ENCODE data around the gene ZNF761.
"Not testable (repeated sequence)": the region's sequence is repeated elsewhere in the genome, so short reads cannot be mapped to it uniquely, and the experiment has no call there.

ZNF761 gene

GRCh38 chr19:53431399-53432087 is at the start of gene ZNF761:
Gene ZNF761 (plus strand): TSS chr19:53431984. CDS start chr19:53447269, 15,285 bp downstream.
- peak; percentile 87 for DNase-seq (ENCODE audit: low spot score)

GRCh38 chr19:53388168-53388567 is 43.6 kb upstream of the ZNF761 start:
- no peak for DNase-seq (ENCODE audit: low spot score)

DNA sequence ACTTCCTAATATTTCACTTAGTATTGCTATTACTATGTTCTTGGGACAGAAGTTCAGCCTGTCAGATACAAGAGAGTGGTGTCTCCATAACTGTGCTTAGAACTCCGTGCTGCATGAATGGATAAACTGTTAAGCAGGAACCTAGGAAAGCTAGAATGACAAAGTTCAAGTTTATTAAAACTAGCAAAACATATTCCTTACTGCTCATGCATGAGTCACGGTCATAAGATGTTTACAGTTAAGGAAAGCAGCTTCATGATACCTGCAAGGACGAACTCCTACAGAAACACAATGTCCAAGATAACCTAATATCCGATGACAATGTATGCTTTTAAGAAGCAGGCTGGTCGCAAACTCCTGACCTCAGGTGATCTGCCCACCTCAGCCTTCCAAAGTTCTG is 42.9 kb upstream of the ZNF761 start:
- DNase-seq (ENCODE audit: low spot score), result no peak

DNA sequence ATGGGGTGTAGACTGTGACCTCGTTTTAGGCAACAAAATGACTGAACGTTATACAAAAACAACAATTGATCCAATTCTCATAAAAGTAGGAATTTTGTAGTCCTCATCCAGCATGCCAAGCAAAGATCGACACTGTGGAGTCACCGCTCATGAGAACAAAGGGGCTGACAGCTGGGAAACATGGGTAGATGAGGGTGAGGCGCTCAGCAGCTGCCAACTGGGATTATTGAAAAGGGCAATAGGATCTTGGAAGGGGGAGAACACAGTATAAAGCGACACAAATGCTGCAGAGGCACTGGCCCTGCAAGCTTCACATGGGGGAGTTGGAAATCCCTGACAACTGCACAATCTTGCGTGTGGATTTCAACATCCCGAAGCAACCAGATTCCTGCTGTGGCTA is 42.2 kb upstream of the ZNF761 start:
- DNase-seq (ENCODE audit: low spot score), result no peak

DNA sequence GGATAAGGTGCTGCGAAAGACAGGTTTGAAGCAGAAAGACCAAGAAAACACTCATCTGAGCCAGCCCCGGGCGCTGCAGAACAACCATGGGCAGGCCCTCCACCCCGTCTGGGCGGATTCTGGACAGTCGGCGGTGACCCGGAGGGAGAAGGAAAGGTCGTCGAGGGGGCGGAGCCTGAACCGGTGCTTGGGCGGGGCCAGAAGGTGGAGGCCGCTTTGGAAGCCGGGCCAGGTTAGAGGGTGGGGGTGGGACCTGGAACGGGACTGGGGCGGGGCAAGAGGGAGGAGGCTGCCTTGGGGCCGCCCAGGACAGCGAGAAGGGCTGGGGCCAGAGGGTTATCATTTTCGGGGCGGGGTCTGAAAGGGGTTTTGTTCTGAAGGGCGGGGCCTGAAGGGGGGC is 41.8 kb upstream of the ZNF761 start:
- no peak for DNase-seq (ENCODE audit: low spot score)

GRCh38 chr19:53394522-53394973 is 37.2 kb upstream of the ZNF761 start:
- peak; percentile 55 for DNase-seq (ENCODE audit: low spot score)

- peak; percentile 91 for DNase-seq (ENCODE audit: low spot score)
These were observed 36.6 kb upstream of the ZNF761 start, which contains the start of gene ZNF765 for GRCh38 chr19:53394974-53395839. Gene ZNF765 (plus strand): TSS chr19:53395149. CDS start chr19:53398016, 2,867 bp downstream.

DNA sequence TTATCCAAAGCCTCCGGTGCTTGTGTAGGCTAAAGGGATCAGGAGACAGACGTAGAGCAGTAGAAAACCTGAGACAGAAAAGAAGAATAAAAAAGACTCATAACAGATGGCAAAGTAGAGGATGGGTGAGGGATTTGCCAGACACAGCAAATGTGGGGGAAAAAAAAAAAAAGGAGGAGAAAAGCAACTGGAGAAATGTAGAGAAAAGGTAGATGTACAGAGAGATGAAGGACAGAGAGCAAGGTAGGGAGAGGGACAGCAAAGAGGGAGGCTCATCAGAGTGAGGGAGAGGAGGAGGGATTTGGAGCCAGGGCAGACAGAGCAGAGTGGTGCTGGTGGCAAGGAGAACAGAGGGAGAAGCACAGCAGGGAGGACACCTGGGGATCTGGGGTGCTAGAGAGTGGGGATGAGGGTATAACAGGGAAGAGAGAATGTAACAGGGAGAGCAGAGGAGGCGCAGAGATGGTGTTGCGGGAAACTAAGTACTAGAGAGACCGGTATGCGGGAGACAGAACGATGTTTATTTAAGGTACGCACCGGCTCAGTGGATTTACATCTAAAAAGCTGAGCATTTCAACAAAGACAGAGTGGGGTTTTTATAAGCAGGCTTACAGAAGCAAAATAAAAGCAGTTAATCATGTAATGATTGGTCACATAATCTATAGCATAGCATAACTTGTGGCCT is 35.8 kb upstream of the ZNF761 start:
- DNase-seq (ENCODE audit: low spot score), result not testable (repeated sequence)

- no peak for DNase-seq (ENCODE audit: low spot score)
These were observed 35.3 kb upstream of the ZNF761 start for GRCh38 chr19:53396525-53396868.

DNA sequence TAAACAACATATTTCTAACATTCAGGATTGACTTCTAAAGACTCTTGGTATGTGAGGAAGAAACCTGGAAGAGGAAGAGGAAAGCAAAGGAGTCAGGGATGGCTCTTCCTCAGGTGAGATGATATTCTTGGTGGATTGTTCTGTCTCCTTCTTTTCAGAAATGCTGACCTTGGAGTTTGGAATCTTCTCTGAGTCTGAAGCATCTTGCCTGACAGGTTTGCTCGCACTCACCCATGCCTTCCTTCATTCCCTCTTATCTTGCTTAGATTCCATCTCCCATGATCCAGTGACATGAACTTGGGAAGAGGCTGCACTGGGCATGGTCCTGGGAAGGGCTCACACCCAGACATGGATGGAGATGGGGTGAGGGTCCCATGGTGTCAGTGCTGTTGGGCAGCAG is 33.9 kb upstream of the ZNF761 start:
- not testable (repeated sequence) for DNase-seq (ENCODE audit: low spot score)

GRCh38 chr19:53409505-53410204 is 22.1 kb upstream of the ZNF761 start:
- DNase-seq (ENCODE audit: low spot score), result no peak

DNA sequence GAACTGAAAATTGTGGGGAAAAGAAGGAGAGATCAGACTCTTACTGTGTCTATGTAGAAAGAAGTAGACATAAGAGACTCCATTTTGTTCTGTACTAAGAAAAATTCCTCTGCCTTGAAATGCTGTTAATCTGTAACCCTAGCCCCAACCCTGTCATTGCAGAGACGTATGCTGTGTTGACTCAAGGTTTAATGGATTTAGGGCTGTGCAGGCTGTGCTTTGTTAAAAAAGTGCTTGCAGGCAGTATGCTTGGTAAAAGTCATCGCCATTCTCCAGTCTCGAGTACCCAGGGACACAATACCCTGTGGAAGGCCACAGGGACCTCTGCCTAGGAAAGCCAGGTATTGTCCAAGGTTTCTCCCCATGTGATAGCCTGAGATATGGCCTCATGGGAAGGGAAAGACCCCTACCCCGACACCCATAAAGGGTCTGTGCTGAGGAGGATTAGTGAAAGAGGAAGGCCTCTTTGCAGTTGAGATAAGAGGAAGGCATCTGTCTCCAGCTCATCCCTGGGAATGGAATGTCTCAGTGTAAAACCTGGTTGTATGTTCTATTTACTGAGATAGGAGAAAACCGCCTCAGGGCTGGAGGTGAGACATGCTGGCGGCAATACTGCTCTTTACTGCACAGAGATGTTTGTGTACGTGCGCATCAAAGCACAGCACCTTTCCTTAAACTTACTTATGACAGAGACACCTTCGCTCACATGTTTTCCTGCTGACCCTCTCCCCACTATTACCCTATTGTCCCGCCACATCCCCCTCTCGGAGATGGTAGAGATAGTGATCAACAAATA is 11.1 kb upstream of the ZNF761 start:
- DNase-seq (ENCODE audit: low spot score), result not testable (repeated sequence)

- no peak for DNase-seq (ENCODE audit: low spot score)
These were observed 9.2 kb upstream of the ZNF761 start for GRCh38 chr19:53422551-53422950.

- DNase-seq (ENCODE audit: low spot score), result not testable (repeated sequence)
These were observed 8.7 kb upstream of the ZNF761 start for GRCh38 chr19:53423074-53423473.

GRCh38 chr19:53423680-53424079 is 8.1 kb upstream of the ZNF761 start:
- not testable (repeated sequence) for DNase-seq (ENCODE audit: low spot score)

- peak; percentile 75 for DNase-seq (ENCODE audit: low spot score)
These were observed 6.7 kb upstream of the ZNF761 start for GRCh38 chr19:53424968-53425597.

GRCh38 chr19:53432088-53432661 is 391 bp downstream of the ZNF761 start:
- DNase-seq (ENCODE audit: low spot score), result peak; percentile 7

- DNase-seq (ENCODE audit: low spot score), result not testable (repeated sequence)
These were observed 12.0 kb downstream of the ZNF761 start for GRCh38 chr19:53443809-53444208.

- DNase-seq (ENCODE audit: low spot score), result not testable (repeated sequence)
These were observed 15.4 kb downstream of the ZNF761 start for GRCh38 chr19:53447196-53447595.

- no peak for DNase-seq (ENCODE audit: low spot score)
These were observed 24.0 kb downstream of the ZNF761 start for GRCh38 chr19:53455828-53456227.
